SU-DHL-6 (cell line): ENCODE results near the gene YY1.

ENCODE experiments used
- CTCF ChIP-seq: fragments of 200-600 bp; sonication (generic); IDR thresholded peaks from one replicate; pipeline ENCODE4 v1.5.1; 2017; ENCODE audit warnings: antibody characterized with exemption, mild to moderate bottlenecking, low read length, moderate library complexity; ENCODE audit not compliant: insufficient read depth, poor library complexity, severe bottlenecking
- EZH2phosphoT487 ChIP-seq: fragments of 200-600 bp; sonication (generic), shearing (Covaris generic); conservative IDR thresholded peaks from 2 replicates; pipeline ENCODE4 v1.6.1; 2018; ENCODE audit warnings: mild to moderate bottlenecking, antibody characterized with exemption, low read length, moderate library complexity, mixed read lengths

- TF ChIP-seq CTCF (no peak), EZH2phosphoT487 (no peak)
Observed at GRCh38 chr14:100322138-100322957, 83.4 kb downstream of the YY1 start.
